ENCODE results near the gene ELN. TPM values are rescaled to one million over a fixed set of nuclear protein-coding genes. Genes with fewer than 3 reads are reported as not detected.

Gene ELN
- total and polyA plus RNA-seq, 2 of the 4 experiments (the other 2 are of a cell fraction): 2.2 to 14.3 TPM

- H3K18ac ChIP-seq (ENCODE audit: low read depth, low read length): no peak overlapping the region; the same call in 1 of the 2 replicates
- peak overlapping the region; percentile 33; the same call in 1 of the 2 replicates for H4K91ac ChIP-seq (ENCODE audit: insufficient read depth, low read depth, low read length)
- no TSS peak for BruUV-seq (replicated peaks)
- TF ChIP-seq BHLHE40 (IDR thresholded peaks at IDR 0.05; ENCODE audit: low read depth, low read length): no peak
- no peak for TF ChIP-seq CHD1 (IDR thresholded peaks at IDR 0.05; ENCODE audit: low read depth, low read length)
- TF ChIP-seq, protein P1, sequence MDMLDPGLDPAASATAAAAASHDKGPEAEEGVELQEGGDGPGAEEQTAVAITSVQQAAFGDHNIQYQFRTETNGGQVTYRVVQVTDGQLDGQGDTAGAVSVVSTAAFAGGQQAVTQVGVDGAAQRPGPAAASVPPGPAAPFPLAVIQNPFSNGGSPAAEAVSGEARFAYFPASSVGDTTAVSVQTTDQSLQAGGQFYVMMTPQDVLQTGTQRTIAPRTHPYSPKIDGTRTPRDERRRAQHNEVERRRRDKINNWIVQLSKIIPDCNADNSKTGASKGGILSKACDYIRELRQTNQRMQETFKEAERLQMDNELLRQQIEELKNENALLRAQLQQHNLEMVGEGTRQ (IDR thresholded peaks at IDR 0.05; ENCODE audit: low read depth, low read length): no peak; the same call in 1 of the 2 replicates
- TF ChIP-seq MAZ (IDR thresholded peaks at IDR 0.05; ENCODE audit: borderline replicate concordance, low read depth, low read length): peak; percentile 45; the same call in 1 of the 2 replicates
- TF ChIP-seq MXI1 (IDR thresholded peaks at IDR 0.05; ENCODE audit: borderline replicate concordance, low read depth, low read length): 0 out of 2 replicates have a peak, but pooled peaks have one; percentile 30
- TF ChIP-seq FOS (IDR thresholded peaks at IDR 0.05; ENCODE audit: low read depth, low read length): peak; percentile 25; the same call in 1 of the 2 replicates
- TF ChIP-seq RCOR1 (IDR thresholded peaks at IDR 0.05; ENCODE audit: insufficient replicate concordance, low read length): peak; percentile 100
- no peaks in the 10 kb centered on the region for H4K20me1 ChIP-seq (ENCODE audit: insufficient read depth, low read length)
- H3K9me1 ChIP-seq (ENCODE audit: insufficient read depth, low read length): no peaks in the 10 kb centered on the region
- 0 out of 3 replicates have a peak overlapping the region, but pooled peaks have one; percentile 30 for H2BK15ac ChIP-seq (ENCODE audit: low read depth, low read length)
- dilution Hi-C loops (cut with HindIII; ENCODE audit: low sequenced_read_pairs, unreplicated experiment) (no loop called here), in situ Hi-C loops (cut with MboI; ENCODE audit: low sequenced_read_pairs) (no loop called here), intact Hi-C loops (cut with micrococcal nuclease) (loop anchor here (10.0 kb wide), 1 partner anchor 197 kb away; the partner anchor contains the start of gene TMEM270)
- 0 out of 2 replicates have a peak overlapping the region, but pooled peaks have one; percentile 3 for H2BK20ac ChIP-seq (ENCODE audit: low read depth, low read length)
- H3K36me3 ChIP-seq (ENCODE audit: control insufficient read depth, insufficient read depth, low read length): no peaks in the 10 kb centered on the region
- ChIA-PET POLR2A (ENCODE audit: unreplicated experiment) (no interaction called here), CTCF (no interaction called here)
- H3K14ac ChIP-seq (replicated peaks; ENCODE audit: low read depth, low read length): peak overlapping the region; percentile 7; the same call in 1 of the 2 replicates
- DNase-seq (peak; percentile 91), ATAC-seq (ENCODE audit: low read depth) (peak; percentile 97)
- peak overlapping the region; percentile 30 to 88; a peak in 3 of 4 replicates for H4K8ac ChIP-seq (ENCODE audit: low read depth in 2 of 2, low read length in 2 of 2)
- H4K5ac ChIP-seq (ENCODE audit: low read depth, low read length): peak overlapping the region; percentile 30
- H3K27ac ChIP-seq (ENCODE audit: insufficient read depth, low read length): peak overlapping the region; percentile 49; the same call in 1 of the 2 replicates
- peak overlapping the region; percentile 49; the same call in 1 of the 2 replicates for H2BK120ac ChIP-seq (ENCODE audit: low read depth, low read length)
- no peak overlapping the region for H3K9ac ChIP-seq (ENCODE audit: low read depth, low read length)
- no peak overlapping the region for H3K4me2 ChIP-seq (ENCODE audit: low read depth, low read length)
- H3K56ac ChIP-seq (ENCODE audit: extremely low read depth, insufficient read depth, low read length): peak overlapping the region; percentile 10; the same call in 1 of the 2 replicates
- no peak overlapping the region for H3K23ac ChIP-seq (ENCODE audit: low read depth, low read length)
- H2BK5ac ChIP-seq (ENCODE audit: low read depth, low read length, poor library complexity, severe bottlenecking): peak overlapping the region; percentile 30
- H2AK9ac ChIP-seq (replicated peaks; ENCODE audit: low read depth, low read length, poor library complexity): peak overlapping the region; percentile 33
- peak overlapping the region; percentile 88 for H2AFZ ChIP-seq (replicated peaks; ENCODE audit: low read length, poor library complexity)
- H3K4me3 ChIP-seq (ENCODE audit: insufficient read depth, low read depth, low read length): no peak overlapping the region
- H3K9me3 ChIP-seq (ENCODE audit: control insufficient read depth, insufficient read depth, low read length): no peaks in the 10 kb centered on the region
- H3K79me1 ChIP-seq (ENCODE audit: low read depth in 1 of 2, low read length in 2 of 2): no peaks in the 10 kb centered on the region
- peaks cover 4% of the 10 kb centered on the region for H3K4me1 ChIP-seq (ENCODE audit: control insufficient read depth, insufficient read depth, low read length)
- peak overlapping the region; percentile 55 for H3K4ac ChIP-seq (ENCODE audit: low read depth, low read length)
- H2AK5ac ChIP-seq (ENCODE audit: low read depth, low read length): peak overlapping the region; percentile 19; the same call in 1 of the 2 replicates
- 59% methylated on average over 9 of the region's 20 CpGs; no CpG with 5 or more reads in 1 of the 2 experiments for WGBS, 2 experiments (ENCODE audit: extremely low coverage in 2 of 2, insufficient read length in 1 of 2)
- H3K27me3 ChIP-seq (ENCODE audit: control insufficient read depth, insufficient read depth, low read length): no peaks in the 10 kb centered on the region; the same call in 1 of the 2 replicates
Observed at GRCh38 chr7:74061840-74062539, 34.0 kb downstream of the ELN start.

Data from IMR-90 (cell line).